ENCODE results near the gene RBM15.

Gene RBM15

DNA sequence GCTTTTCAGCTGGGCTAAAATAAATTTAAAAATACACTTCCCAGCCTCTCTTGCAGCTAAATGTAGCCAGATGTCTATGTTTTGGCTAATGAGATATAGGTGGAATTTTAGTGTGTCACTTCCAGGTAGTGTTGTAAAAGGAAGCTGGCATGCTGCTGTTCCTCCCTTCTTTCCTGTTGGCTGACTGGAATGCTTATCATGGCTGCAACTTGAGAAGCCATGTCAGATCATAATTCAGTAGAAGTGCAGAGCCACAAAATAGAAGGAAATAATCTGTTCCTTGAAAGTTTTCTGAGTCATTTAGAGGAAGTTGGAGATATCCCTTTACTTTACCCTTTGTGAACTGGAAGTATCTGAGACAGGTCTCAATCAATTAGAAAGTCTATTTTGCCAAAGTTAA, 10.9 kb upstream of the RBM15 start:
- Histone ChIP-seq H3K4me3 (ENCODE audit: severe bottlenecking) (no peak overlapping the region), H3K27ac (ENCODE audit: poor library complexity, severe bottlenecking) (no peak overlapping the region), H3K27me3 (ENCODE audit: insufficient read depth, poor library complexity, severe bottlenecking) (no peaks in the 10 kb centered on the region), H3K4me1 (ENCODE audit: insufficient read depth, poor library complexity, severe bottlenecking) (no peaks in the 10 kb centered on the region), H3K36me3 (ENCODE audit: low read depth) (no peaks in the 10 kb centered on the region), H3K9me3 (ENCODE audit: severe bottlenecking) (no peaks in the 10 kb centered on the region)
- TF ChIP-seq, protein P1, sequence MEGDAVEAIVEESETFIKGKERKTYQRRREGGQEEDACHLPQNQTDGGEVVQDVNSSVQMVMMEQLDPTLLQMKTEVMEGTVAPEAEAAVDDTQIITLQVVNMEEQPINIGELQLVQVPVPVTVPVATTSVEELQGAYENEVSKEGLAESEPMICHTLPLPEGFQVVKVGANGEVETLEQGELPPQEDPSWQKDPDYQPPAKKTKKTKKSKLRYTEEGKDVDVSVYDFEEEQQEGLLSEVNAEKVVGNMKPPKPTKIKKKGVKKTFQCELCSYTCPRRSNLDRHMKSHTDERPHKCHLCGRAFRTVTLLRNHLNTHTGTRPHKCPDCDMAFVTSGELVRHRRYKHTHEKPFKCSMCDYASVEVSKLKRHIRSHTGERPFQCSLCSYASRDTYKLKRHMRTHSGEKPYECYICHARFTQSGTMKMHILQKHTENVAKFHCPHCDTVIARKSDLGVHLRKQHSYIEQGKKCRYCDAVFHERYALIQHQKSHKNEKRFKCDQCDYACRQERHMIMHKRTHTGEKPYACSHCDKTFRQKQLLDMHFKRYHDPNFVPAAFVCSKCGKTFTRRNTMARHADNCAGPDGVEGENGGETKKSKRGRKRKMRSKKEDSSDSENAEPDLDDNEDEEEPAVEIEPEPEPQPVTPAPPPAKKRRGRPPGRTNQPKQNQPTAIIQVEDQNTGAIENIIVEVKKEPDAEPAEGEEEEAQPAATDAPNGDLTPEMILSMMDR (IDR thresholded peaks at IDR 0.05; ENCODE audit: poor library complexity, severe bottlenecking), result no peak
- peak; percentile 41; the same call in 2 of the 3 replicates for ATAC-seq (ENCODE audit: low read depth)
- DNase-seq (ENCODE audit: low spot score), result no peak

DNA sequence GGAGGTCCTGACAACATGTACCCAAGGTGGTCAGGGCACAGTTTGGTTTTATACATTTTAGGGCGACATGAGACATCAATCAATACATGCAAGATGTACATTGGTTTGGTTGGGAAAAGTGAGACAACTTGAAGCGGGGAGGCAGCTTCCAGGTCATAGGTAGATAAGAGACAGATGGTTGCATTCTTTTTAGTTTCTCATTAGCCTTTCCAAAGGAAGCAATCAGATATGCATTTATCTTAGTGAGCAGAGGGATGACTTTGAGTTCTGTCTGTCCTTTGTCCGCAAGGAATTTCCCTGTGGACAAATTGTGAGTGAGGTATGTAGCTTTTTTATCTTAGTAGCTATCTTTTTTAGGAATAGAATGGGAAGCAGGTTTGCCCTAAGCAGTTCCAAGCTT, 10.5 kb upstream of the RBM15 start:
- Histone ChIP-seq H3K27me3 (ENCODE audit: insufficient read depth, poor library complexity, severe bottlenecking) (no peaks in the 10 kb centered on the region), H3K27ac (ENCODE audit: poor library complexity, severe bottlenecking) (no peak overlapping the region), H3K4me1 (ENCODE audit: insufficient read depth, poor library complexity, severe bottlenecking) (no peaks in the 10 kb centered on the region), H3K9me3 (ENCODE audit: severe bottlenecking) (no peaks in the 10 kb centered on the region), H3K36me3 (ENCODE audit: low read depth) (no peaks in the 10 kb centered on the region), H3K4me3 (ENCODE audit: severe bottlenecking) (no peak overlapping the region)
- no peak for ATAC-seq (ENCODE audit: low read depth)
- no peak for DNase-seq (ENCODE audit: low spot score)
- TF ChIP-seq, protein P1 (IDR thresholded peaks at IDR 0.05; ENCODE audit: poor library complexity, severe bottlenecking), result no peak

DNA sequence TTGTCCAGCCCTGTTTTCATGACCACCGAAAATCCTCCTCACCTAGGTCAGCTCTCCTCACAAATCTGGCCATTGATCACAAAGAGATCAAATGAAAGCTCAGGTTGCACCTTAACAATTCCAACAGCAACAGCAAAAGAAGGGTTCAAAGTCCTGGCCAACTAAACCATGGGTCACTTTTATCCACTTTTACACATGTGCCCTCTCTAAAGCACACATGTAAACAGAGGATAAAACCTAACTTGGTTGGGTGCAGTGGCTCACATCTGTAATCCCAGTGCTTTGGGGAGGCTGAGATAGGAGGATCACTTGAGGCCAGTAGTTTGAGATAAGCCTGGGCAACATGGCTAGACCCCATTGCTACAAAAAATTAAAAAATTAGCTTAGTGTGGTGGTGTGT, 3.9 kb upstream of the RBM15 start:
- H3K36me3 ChIP-seq (ENCODE audit: low read depth), result peaks cover 2% of the 10 kb centered on the region
- no peaks in the 10 kb centered on the region for H3K27me3 ChIP-seq (ENCODE audit: insufficient read depth, poor library complexity, severe bottlenecking)
- no peak overlapping the region for H3K27ac ChIP-seq (ENCODE audit: poor library complexity, severe bottlenecking)
- DNase-seq (ENCODE audit: low spot score) (no peak), ATAC-seq (ENCODE audit: low read depth) (no peak)
- TF ChIP-seq, protein P1 (IDR thresholded peaks at IDR 0.05; ENCODE audit: poor library complexity, severe bottlenecking), result no peak
- H3K4me1 ChIP-seq (ENCODE audit: insufficient read depth, poor library complexity, severe bottlenecking), result peaks cover 11% of the 10 kb centered on the region
- no peak overlapping the region for H3K4me3 ChIP-seq (ENCODE audit: severe bottlenecking)
- no peaks in the 10 kb centered on the region for H3K9me3 ChIP-seq (ENCODE audit: severe bottlenecking)

DNA sequence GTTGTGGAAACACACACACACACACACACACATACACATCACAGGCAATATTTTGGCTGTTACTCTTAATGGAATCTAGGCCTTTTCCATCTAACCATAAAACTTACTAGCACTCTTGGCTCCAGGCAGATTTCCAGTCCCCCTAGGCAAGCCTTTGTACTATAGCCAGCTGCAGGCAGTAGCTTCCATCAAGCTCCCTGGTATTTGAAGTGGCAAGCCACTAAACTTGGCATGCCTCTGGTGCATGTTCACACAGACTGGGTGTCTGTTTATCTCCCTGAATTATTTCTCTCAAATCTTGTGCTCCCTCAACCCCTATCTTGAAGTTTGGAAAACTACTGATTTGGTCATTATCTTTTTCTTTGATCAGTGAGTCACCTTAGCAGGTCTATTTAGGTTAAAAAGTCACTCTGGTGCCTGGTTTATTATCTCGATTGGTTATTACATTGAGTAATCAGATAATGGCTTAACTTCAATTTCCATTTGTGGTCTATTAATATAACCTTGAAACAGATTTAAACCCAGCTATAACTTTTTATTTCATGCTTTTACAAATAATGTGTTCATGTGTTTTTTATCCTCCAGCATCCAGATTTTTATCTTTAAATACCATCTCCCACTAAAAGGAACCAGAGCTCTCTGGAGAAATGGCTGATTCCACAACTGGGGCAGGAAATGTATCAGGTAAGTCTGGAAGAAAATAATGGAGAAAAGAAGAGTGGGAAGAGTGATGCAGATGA, 2.7 kb upstream of the RBM15 start:
- H3K4me3 ChIP-seq (ENCODE audit: severe bottlenecking), result no peak overlapping the region
- no peak for ATAC-seq (ENCODE audit: low read depth)
- H3K27me3 ChIP-seq (ENCODE audit: insufficient read depth, poor library complexity, severe bottlenecking), result no peaks in the 10 kb centered on the region
- TF ChIP-seq, protein P1 (IDR thresholded peaks at IDR 0.05; ENCODE audit: poor library complexity, severe bottlenecking), result no peak
- peaks cover 18% of the 10 kb centered on the region for H3K4me1 ChIP-seq (ENCODE audit: insufficient read depth, poor library complexity, severe bottlenecking)
- H3K36me3 ChIP-seq (ENCODE audit: low read depth), result peaks cover 14% of the 10 kb centered on the region
- H3K27ac ChIP-seq (ENCODE audit: poor library complexity, severe bottlenecking), result peak overlapping the region; percentile 84
- no peaks in the 10 kb centered on the region for H3K9me3 ChIP-seq (ENCODE audit: severe bottlenecking)
- DNase-seq (ENCODE audit: low spot score), result no peak

DNA sequence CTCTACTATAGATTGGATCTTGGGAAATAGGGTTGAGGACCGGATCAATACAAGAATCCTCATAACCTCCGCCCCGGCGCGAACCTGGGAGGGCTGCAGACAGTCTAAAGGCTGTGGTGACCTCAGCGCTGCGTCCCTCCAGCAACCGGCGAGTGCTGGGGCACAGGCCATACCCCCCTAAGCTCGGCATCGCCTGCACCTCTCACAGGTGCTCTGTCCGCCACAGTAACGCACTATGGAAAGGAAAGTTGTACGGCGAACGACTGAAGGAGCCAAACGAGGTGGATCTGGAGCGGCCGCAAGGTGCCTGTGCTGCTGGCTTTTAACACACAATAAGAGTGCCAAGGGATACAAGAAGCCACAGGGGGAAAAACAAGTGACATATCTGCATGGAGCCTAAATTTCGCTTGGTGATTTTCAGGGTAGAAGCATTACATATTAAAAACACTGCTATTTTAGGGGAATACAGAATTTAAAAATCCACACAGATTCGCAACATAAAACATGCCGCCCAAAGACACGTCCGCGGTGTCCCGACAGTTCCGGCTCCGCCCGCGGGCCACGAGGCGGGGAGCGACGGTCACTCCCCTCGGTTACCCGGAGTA, 1.4 kb upstream of the RBM15 start:
- no peaks in the 10 kb centered on the region for H3K27me3 ChIP-seq (ENCODE audit: insufficient read depth, poor library complexity, severe bottlenecking)
- ATAC-seq (ENCODE audit: low read depth) (no peak), DNase-seq (ENCODE audit: low spot score) (no peak)
- H3K27ac ChIP-seq (ENCODE audit: poor library complexity, severe bottlenecking), result peak overlapping the region; percentile 84
- peaks cover 27% of the 10 kb centered on the region for H3K36me3 ChIP-seq (ENCODE audit: low read depth)
- no peaks in the 10 kb centered on the region for H3K9me3 ChIP-seq (ENCODE audit: severe bottlenecking)
- peak overlapping the region; percentile 87 for H3K4me3 ChIP-seq (ENCODE audit: severe bottlenecking)
- peaks cover 21% of the 10 kb centered on the region for H3K4me1 ChIP-seq (ENCODE audit: insufficient read depth, poor library complexity, severe bottlenecking)
- TF ChIP-seq, protein P1 (IDR thresholded peaks at IDR 0.05; ENCODE audit: poor library complexity, severe bottlenecking), result no peak
